GM11168 (cell line): ENCODE results near the gene TFAM.
"Not testable (repeated sequence)": the region's sequence is repeated elsewhere in the genome, so short reads cannot be mapped to it uniquely, and the experiment has no call there.

Experiments used
- in situ Hi-C: fragments of 300-500 bp; cut with MboI; formaldehyde crosslinking; loops from one replicate; pipeline ENCODE4 v1.12.0; 2022; ENCODE audit warnings: low sequenced_read_pairs; ENCODE audit not compliant: unreplicated experiment

The TFAM gene

GRCh38 chr10:58371473-58371872, 13.7 kb upstream of the TFAM start:
- in situ Hi-C loops = no loop called here

GRCh38 chr10:58372607-58373441, 12.4 kb upstream of the TFAM start:
- in situ Hi-C loops = no loop called here

GRCh38 chr10:58373442-58373827, 11.8 kb upstream of the TFAM start:
- in situ Hi-C loops = no loop called here

- in situ Hi-C loops = loop anchor here (10.0 kb wide), 1 partner anchor 78 kb away; no protein-coding TSS in a partner anchor
Observed at GRCh38 chr10:58382489-58382995, 2.7 kb upstream of the TFAM start.

GRCh38 chr10:58384095-58384494, 1.1 kb upstream of the TFAM start:
- in situ Hi-C loops = loop anchor here (10.0 kb wide), 1 partner anchor 79 kb away; no protein-coding TSS in a partner anchor

GRCh38 chr10:58384544-58384998, 639 bp upstream of the TFAM start:
- in situ Hi-C loops = loop anchor here (10.0 kb wide), 1 partner anchor 80 kb away; no protein-coding TSS in a partner anchor

- in situ Hi-C loops = loop anchor here (10.0 kb wide), 1 partner anchor 81 kb away; no protein-coding TSS in a partner anchor
Observed at GRCh38 chr10:58385784-58386112, 538 bp downstream of the TFAM start.

- in situ Hi-C loops = loop anchor here (10.0 kb wide), 1 partner anchor 84 kb away; no protein-coding TSS in a partner anchor
Observed at GRCh38 chr10:58389024-58389423, 3.8 kb downstream of the TFAM start.

GRCh38 chr10:58393317-58393716, 8.1 kb downstream of the TFAM start:
- in situ Hi-C loops = no loop called here

- in situ Hi-C loops = no loop called here
Observed at GRCh38 chr10:58394471-58394870, 9.3 kb downstream of the TFAM start.

GRCh38 chr10:58396057-58396456, 10.8 kb downstream of the TFAM start:
- in situ Hi-C loops = no loop called here

- in situ Hi-C loops = no loop called here
Observed at GRCh38 chr10:58397830-58398229, 12.6 kb downstream of the TFAM start.

GRCh38 chr10:58399410-58399809, 14.2 kb downstream of the TFAM start:
- in situ Hi-C loops = no loop called here

- in situ Hi-C loops = no loop called here
Observed at GRCh38 chr10:58400609-58401008, 15.4 kb downstream of the TFAM start.

GRCh38 chr10:58404001-58404400, 18.8 kb downstream of the TFAM start:
- in situ Hi-C loops = no loop called here

- in situ Hi-C loops = no loop called here
Observed at GRCh38 chr10:58409956-58410610, 24.9 kb downstream of the TFAM start.

GRCh38 chr10:58412502-58412961, 27.3 kb downstream of the TFAM start:
- in situ Hi-C loops = no loop called here

- in situ Hi-C loops = no loop called here
Observed at GRCh38 chr10:58414270-58415041, 29.2 kb downstream of the TFAM start.

GRCh38 chr10:58415757-58416156, 30.5 kb downstream of the TFAM start:
- in situ Hi-C loops = no loop called here

GRCh38 chr10:58417902-58418301, 32.7 kb downstream of the TFAM start:
- in situ Hi-C loops = not testable (repeated sequence)
